ENCODE data around the gene TRIM24.
"Not testable (repeated sequence)": the region's sequence is repeated elsewhere in the genome, so short reads cannot be mapped to it uniquely, and the experiment has no call there.

Gene TRIM24

GRCh38 chr7:138524259-138524658, 64.2 kb downstream of the TRIM24 start:
- no peak for DNase-seq (ENCODE audit: insufficient read length, low spot score)
- FAIRE-seq: no peak
- TF ChIP-seq POU2F2 (IDR thresholded peaks at IDR 0.05; ENCODE audit: low read depth, low read length) (no peak), POLR2A (IDR thresholded peaks at IDR 0.05; ENCODE audit: low read depth, low read length) (no peak), TAF1 (IDR thresholded peaks at IDR 0.05; ENCODE audit: low read depth, low read length) (no peak)

- FAIRE-seq (no peak), DNase-seq (ENCODE audit: insufficient read length, low spot score) (no peak)
- TF ChIP-seq POLR2A (IDR thresholded peaks at IDR 0.05; ENCODE audit: low read depth, low read length) (no peak), POLR2AphosphoS5 (IDR thresholded peaks at IDR 0.05; ENCODE audit: low read depth, low read length) (no peak), POU2F2 (IDR thresholded peaks at IDR 0.05; ENCODE audit: low read depth, low read length) (no peak), PAX5 (IDR thresholded peaks at IDR 0.05; ENCODE audit: insufficient read depth, low read length, severe bottlenecking) (no peak), TAF1 (IDR thresholded peaks at IDR 0.05; ENCODE audit: low read depth, low read length) (no peak), SPI1 (IDR thresholded peaks at IDR 0.05; ENCODE audit: low read depth, low read length) (no peak)
These were observed 65.7 kb downstream of the TRIM24 start for GRCh38 chr7:138525757-138526156.

- FAIRE-seq (no peak), DNase-seq (ENCODE audit: insufficient read length, low spot score) (no peak)
- no peak for TF ChIP-seq TAF1 (IDR thresholded peaks at IDR 0.05; ENCODE audit: low read depth, low read length)
- TF ChIP-seq SPI1 (IDR thresholded peaks at IDR 0.05; ENCODE audit: low read depth, low read length): no peak
- no peak for TF ChIP-seq POLR2A (IDR thresholded peaks at IDR 0.05; ENCODE audit: low read depth, low read length)
- TF ChIP-seq POU2F2 (IDR thresholded peaks at IDR 0.05; ENCODE audit: low read depth, low read length): no peak
- TF ChIP-seq PAX5 (IDR thresholded peaks at IDR 0.05; ENCODE audit: insufficient read depth, low read length, severe bottlenecking): no peak
- no peak for TF ChIP-seq POLR2AphosphoS5 (IDR thresholded peaks at IDR 0.05; ENCODE audit: low read depth, low read length)
These were observed 67.7 kb downstream of the TRIM24 start for GRCh38 chr7:138527746-138528223.

- not testable (repeated sequence) for FAIRE-seq; DNase-seq (ENCODE audit: insufficient read length, low spot score)
These were observed 76.8 kb downstream of the TRIM24 start for GRCh38 chr7:138536833-138537232.

GRCh38 chr7:138538518-138538917, 78.5 kb downstream of the TRIM24 start:
- no peak for FAIRE-seq
- TF ChIP-seq SPI1 (IDR thresholded peaks at IDR 0.05; ENCODE audit: low read depth, low read length) (0 out of 2 replicates have a peak, but pooled peaks have one; percentile 37), POLR2AphosphoS5 (IDR thresholded peaks at IDR 0.05; ENCODE audit: low read depth, low read length) (no peak), TAF1 (IDR thresholded peaks at IDR 0.05; ENCODE audit: low read depth, low read length) (no peak)
- DNase-seq (ENCODE audit: insufficient read length, low spot score): no peak

GRCh38 chr7:138538997-138539644, 79.1 kb downstream of the TRIM24 start:
- FAIRE-seq (no peak), DNase-seq (ENCODE audit: insufficient read length, low spot score) (no peak)
- no peak for TF ChIP-seq SPI1 (IDR thresholded peaks at IDR 0.05; ENCODE audit: low read depth, low read length)
- no peak for TF ChIP-seq POLR2AphosphoS5 (IDR thresholded peaks at IDR 0.05; ENCODE audit: low read depth, low read length)
- TF ChIP-seq PAX5 (IDR thresholded peaks at IDR 0.05; ENCODE audit: insufficient read depth, low read length, severe bottlenecking): no peak
- TF ChIP-seq POU2F2 (IDR thresholded peaks at IDR 0.05; ENCODE audit: low read depth, low read length): no peak
- TF ChIP-seq TAF1 (IDR thresholded peaks at IDR 0.05; ENCODE audit: low read depth, low read length): no peak
- no peak for TF ChIP-seq POLR2A (IDR thresholded peaks at IDR 0.05; ENCODE audit: low read depth, low read length)

- DNase-seq (ENCODE audit: insufficient read length, low spot score) (no peak), FAIRE-seq (peak; percentile 38)
- no peak for TF ChIP-seq PAX5 (IDR thresholded peaks at IDR 0.05; ENCODE audit: insufficient read depth, low read length, severe bottlenecking)
These were observed 82.1 kb downstream of the TRIM24 start for GRCh38 chr7:138542183-138542582.

- TF ChIP-seq PAX5 (IDR thresholded peaks at IDR 0.05; ENCODE audit: insufficient read depth, low read length, severe bottlenecking) (no peak), POLR2AphosphoS5 (IDR thresholded peaks at IDR 0.05; ENCODE audit: low read depth, low read length) (no peak), SPI1 (IDR thresholded peaks at IDR 0.05; ENCODE audit: low read depth, low read length) (no peak), POLR2A (IDR thresholded peaks at IDR 0.05; ENCODE audit: low read depth, low read length) (no peak), POU2F2 (IDR thresholded peaks at IDR 0.05; ENCODE audit: low read depth, low read length) (no peak)
- DNase-seq (ENCODE audit: insufficient read length, low spot score) (no peak), FAIRE-seq (no peak)
These were observed 83.7 kb downstream of the TRIM24 start for GRCh38 chr7:138543739-138544138.

- TF ChIP-seq POLR2A (IDR thresholded peaks at IDR 0.05; ENCODE audit: low read depth, low read length): no peak
- TF ChIP-seq POU2F2 (IDR thresholded peaks at IDR 0.05; ENCODE audit: low read depth, low read length): no peak
- TF ChIP-seq TAF1 (IDR thresholded peaks at IDR 0.05; ENCODE audit: low read depth, low read length): no peak
- no peak for TF ChIP-seq PAX5 (IDR thresholded peaks at IDR 0.05; ENCODE audit: insufficient read depth, low read length, severe bottlenecking)
- no peak for TF ChIP-seq SPI1 (IDR thresholded peaks at IDR 0.05; ENCODE audit: low read depth, low read length)
- no peak for TF ChIP-seq POLR2AphosphoS5 (IDR thresholded peaks at IDR 0.05; ENCODE audit: low read depth, low read length)
- FAIRE-seq (no peak), DNase-seq (ENCODE audit: insufficient read length, low spot score) (no peak)
These were observed 85.1 kb downstream of the TRIM24 start for GRCh38 chr7:138545123-138545522.

GRCh38 chr7:138546064-138546619, 86.1 kb downstream of the TRIM24 start:
- DNase-seq (ENCODE audit: insufficient read length, low spot score) (no peak), FAIRE-seq (no peak)
- TF ChIP-seq POLR2A (IDR thresholded peaks at IDR 0.05; ENCODE audit: low read depth, low read length) (no peak), SPI1 (IDR thresholded peaks at IDR 0.05; ENCODE audit: low read depth, low read length) (no peak), POLR2AphosphoS5 (IDR thresholded peaks at IDR 0.05; ENCODE audit: low read depth, low read length) (no peak), TAF1 (IDR thresholded peaks at IDR 0.05; ENCODE audit: low read depth, low read length) (no peak), PAX5 (IDR thresholded peaks at IDR 0.05; ENCODE audit: insufficient read depth, low read length, severe bottlenecking) (no peak), POU2F2 (IDR thresholded peaks at IDR 0.05; ENCODE audit: low read depth, low read length) (no peak)
